PFSK-1 (cell line): ENCODE data around the gene SMIM31.

Experiments
- FOXP2 ChIP-seq: optimal IDR thresholded peaks from 2 replicates; pipeline ENCODE3; 2011; ENCODE audit warnings: borderline replicate concordance, control low read depth, inconsistent platforms; ENCODE audit not compliant: insufficient read depth; ENCODE audit errors: extremely low read length, extremely low read depth
- POLR2AphosphoS5 ChIP-seq: IDR thresholded peaks from 2 replicates; pipeline ENCODE4 v1.6.1; 2012; ENCODE audit warnings: low read depth, mild to moderate bottlenecking, control low read depth, low read length, moderate library complexity
- REST ChIP-seq, 2 experiments: IDR thresholded peaks; 2 replicates each; pipeline versions ENCODE4 v1.6.1 to v1.8.0; 2011 to 2012; ENCODE audit warnings: low read depth in 2 of 2, low read length in 2 of 2, control low read depth in 1 of 2, inconsistent platforms in 1 of 2, mild to moderate bottlenecking in 1 of 2, moderate library complexity in 1 of 2; ENCODE audit not compliant: insufficient read depth in 1 of 2
- SIN3A ChIP-seq: IDR thresholded peaks from 2 replicates; pipeline ENCODE4 v1.6.1; 2012; ENCODE audit warnings: mild to moderate bottlenecking, low read length, moderate library complexity, borderline replicate concordance; ENCODE audit not compliant: insufficient read depth
- TAF1 ChIP-seq: IDR thresholded peaks from 2 replicates; pipeline ENCODE4 v1.6.1; 2012; ENCODE audit warnings: low read length, control low read depth, borderline replicate concordance; ENCODE audit not compliant: insufficient read depth

GRCh38 chr4:164815711-164816110 lies 61.8 kb downstream of the SMIM31 start:
- TF ChIP-seq TAF1 (no peak), FOXP2 (no peak), POLR2AphosphoS5 (no peak), SIN3A (no peak), REST (IDR thresholded peaks at IDR 0.05; ENCODE audit: insufficient read depth in 1 of 2, low read depth in 2 of 2, low read length in 2 of 2) (no peak)
